Measurements from ENCODE around the gene CRHR2. TPM values are rescaled to one million over a fixed set of nuclear protein-coding genes. Genes with fewer than 3 reads are reported as not detected.

Gene CRHR2
- total and polyA plus RNA-seq, 3 experiments from 2014 or later, result not detected

GRCh38 chr7:30687604-30688003 lies 5.3 kb upstream of the CRHR2 start:
- DNase-seq, result no peak
- no peaks in the 10 kb centered on the region for H3K9me3 ChIP-seq (ENCODE audit: low read length)
- H3K27me3 Mint-ChIP-seq, result peaks cover 21 to 35% of the 10 kb centered on the region in 2 donors
- ChIA-PET CTCF (interaction anchor here (1.1 kb wide), 1 partner anchor 37 kb away, joined by 3 read pairs; no protein-coding TSS in a partner anchor), POLR2A (no interaction called here)
- H3K4me1 Mint-ChIP-seq, result peaks cover 3 to 8% (median 5%) of the 10 kb centered on the region in 3 donors
- H3K4me3 ChIP-seq (ENCODE audit: low read length), result no peak overlapping the region
- H3K27me3 ChIP-seq (ENCODE audit: insufficient read depth, low read length, poor library complexity, severe bottlenecking), result peaks cover 3% of the 10 kb centered on the region
- H3K4me1 ChIP-seq (ENCODE audit: insufficient read depth, low read length), result no peaks in the 10 kb centered on the region
- no peaks in the 10 kb centered on the region for H3K36me3 ChIP-seq (ENCODE audit: insufficient read depth, low read length)
- no peaks in the 10 kb centered on the region for H3K36me3 Mint-ChIP-seq
- no peak overlapping the region for H3K27ac ChIP-seq (ENCODE audit: low read depth, low read length)
- no peaks in the 10 kb centered on the region for H3K9me3 Mint-ChIP-seq
- no peak overlapping the region for H3K27ac Mint-ChIP-seq
- H3K4me3 Mint-ChIP-seq, result no peak overlapping the region

- POLR2A ChIA-PET, result no interaction called here
- Mint-ChIP-seq H3K27ac (no peak overlapping the region), H3K4me1 (peaks cover 11 to 16% (median 13%) of the 10 kb centered on the region in 3 donors), H3K36me3 (no peaks in the 10 kb centered on the region), H3K9me3 (no peaks in the 10 kb centered on the region), H3K4me3 (no peak overlapping the region), H3K27me3 (peaks cover 30 to 60% of the 10 kb centered on the region in 2 donors)
- no peaks in the 10 kb centered on the region for H3K9me3 ChIP-seq (ENCODE audit: low read length)
- H3K36me3 ChIP-seq (ENCODE audit: insufficient read depth, low read length), result no peaks in the 10 kb centered on the region
- no peak for DNase-seq
- CTCF ChIA-PET, result interaction anchor here (4.9 kb wide), 1 partner anchor 56 kb away, joined by 70 read pairs; no protein-coding TSS in a partner anchor
- peaks cover 23% of the 10 kb centered on the region for H3K27me3 ChIP-seq (ENCODE audit: insufficient read depth, low read length, poor library complexity, severe bottlenecking)
- peaks cover 8% of the 10 kb centered on the region for H3K4me1 ChIP-seq (ENCODE audit: insufficient read depth, low read length)
- H3K27ac ChIP-seq (ENCODE audit: low read depth, low read length), result no peak overlapping the region
- no peak overlapping the region for H3K4me3 ChIP-seq (ENCODE audit: low read length)
These were observed 2.1 kb upstream of the CRHR2 start for GRCh38 chr7:30684351-30684750.

GRCh38 chr7:30683816-30684215 lies 1.6 kb upstream of the CRHR2 start:
- DNase-seq, result no peak
- H3K4me3 ChIP-seq (ENCODE audit: low read length), result no peak overlapping the region
- Mint-ChIP-seq H3K27me3 (peaks cover 30 to 66% of the 10 kb centered on the region in 2 donors), H3K36me3 (no peaks in the 10 kb centered on the region), H3K4me1 (peaks cover 11 to 16% (median 13%) of the 10 kb centered on the region in 3 donors), H3K9me3 (no peaks in the 10 kb centered on the region), H3K27ac (no peak overlapping the region), H3K4me3 (peak overlapping the region in 3 of 7 donors; percentile 34 to 60 (median 34))
- peaks cover 8% of the 10 kb centered on the region for H3K4me1 ChIP-seq (ENCODE audit: insufficient read depth, low read length)
- no peaks in the 10 kb centered on the region for H3K36me3 ChIP-seq (ENCODE audit: insufficient read depth, low read length)
- H3K9me3 ChIP-seq (ENCODE audit: low read length), result no peaks in the 10 kb centered on the region
- ChIA-PET CTCF (interaction anchor here (1.1 to 4.9 kb wide), 3 partner anchors 24 to 56 kb away, joined by 3 to 70 read pairs (median 3); no protein-coding TSS in a partner anchor), POLR2A (no interaction called here)
- H3K27me3 ChIP-seq (ENCODE audit: insufficient read depth, low read length, poor library complexity, severe bottlenecking), result peaks cover 27% of the 10 kb centered on the region
- no peak overlapping the region for H3K27ac ChIP-seq (ENCODE audit: low read depth, low read length)

GRCh38 chr7:30683306-30683705 lies 1.1 kb upstream of the CRHR2 start:
- Mint-ChIP-seq H3K27me3 (peaks cover 33 to 71% of the 10 kb centered on the region in 2 donors), H3K4me1 (peaks cover 11 to 16% (median 13%) of the 10 kb centered on the region in 3 donors), H3K36me3 (no peaks in the 10 kb centered on the region), H3K9me3 (no peaks in the 10 kb centered on the region), H3K4me3 (peak overlapping the region in 4 of 7 donors; percentile 34 to 73 (median 62)), H3K27ac (no peak overlapping the region)
- Histone ChIP-seq H3K36me3 (ENCODE audit: insufficient read depth, low read length) (no peaks in the 10 kb centered on the region), H3K4me1 (ENCODE audit: insufficient read depth, low read length) (peaks cover 8% of the 10 kb centered on the region), H3K27ac (ENCODE audit: low read depth, low read length) (no peak overlapping the region), H3K27me3 (ENCODE audit: insufficient read depth, low read length, poor library complexity, severe bottlenecking) (peaks cover 27% of the 10 kb centered on the region), H3K9me3 (ENCODE audit: low read length) (no peaks in the 10 kb centered on the region), H3K4me3 (ENCODE audit: low read length) (no peak overlapping the region)
- DNase-seq, result no peak
- POLR2A ChIA-PET, result no interaction called here
- CTCF ChIA-PET, result interaction anchor here (0.9 to 4.9 kb wide), 8 partner anchors 9 to 62 kb away, joined by 3 to 70 read pairs (median 4); no protein-coding TSS in a partner anchor

GRCh38 chr7:30681815-30682211 lies 443 bp downstream of the CRHR2 start:
- Mint-ChIP-seq H3K9me3 (no peaks in the 10 kb centered on the region), H3K4me3 (peak overlapping the region; percentile 62 to 91 (median 77)), H3K27ac (no peak overlapping the region), H3K36me3 (no peaks in the 10 kb centered on the region), H3K4me1 (peaks cover 9 to 13% (median 13%) of the 10 kb centered on the region in 3 donors), H3K27me3 (peaks cover 38 to 76% of the 10 kb centered on the region in 2 donors)
- ChIA-PET CTCF (interaction anchor here (1.0 to 4.9 kb wide), 5 partner anchors 10 to 65 kb away, joined by 3 to 70 read pairs (median 7); no protein-coding TSS in a partner anchor), POLR2A (no interaction called here)
- Histone ChIP-seq H3K27me3 (ENCODE audit: insufficient read depth, low read length, poor library complexity, severe bottlenecking) (peaks cover 34% of the 10 kb centered on the region), H3K4me3 (ENCODE audit: low read length) (peak overlapping the region; percentile 19), H3K36me3 (ENCODE audit: insufficient read depth, low read length) (no peaks in the 10 kb centered on the region), H3K27ac (ENCODE audit: low read depth, low read length) (no peak overlapping the region), H3K9me3 (ENCODE audit: low read length) (no peaks in the 10 kb centered on the region), H3K4me1 (ENCODE audit: insufficient read depth, low read length) (peaks cover 8% of the 10 kb centered on the region)
- DNase-seq, result peak in 1 of 5 donors; percentile 4

- peaks cover 37% of the 10 kb centered on the region for H3K27me3 ChIP-seq (ENCODE audit: insufficient read depth, low read length, poor library complexity, severe bottlenecking)
These were observed 892 bp downstream of the CRHR2 start for GRCh38 chr7:30681331-30681797.

GRCh38 chr7:30679664-30680063 lies 2.6 kb downstream of the CRHR2 start:
- Histone ChIP-seq H3K36me3 (ENCODE audit: insufficient read depth, low read length) (no peaks in the 10 kb centered on the region), H3K9me3 (ENCODE audit: low read length) (no peaks in the 10 kb centered on the region), H3K27ac (ENCODE audit: low read depth, low read length) (no peak overlapping the region), H3K27me3 (ENCODE audit: insufficient read depth, low read length, poor library complexity, severe bottlenecking) (peaks cover 37% of the 10 kb centered on the region), H3K4me1 (ENCODE audit: insufficient read depth, low read length) (peaks cover 8% of the 10 kb centered on the region), H3K4me3 (ENCODE audit: low read length) (no peak overlapping the region)
- H3K4me1 Mint-ChIP-seq, result peaks cover 9 to 13% (median 13%) of the 10 kb centered on the region in 3 donors
- ChIA-PET CTCF (interaction anchor here (2.6 kb wide), 1 partner anchor 60 kb away, joined by 9 read pairs; no protein-coding TSS in a partner anchor), POLR2A (no interaction called here)
- no peaks in the 10 kb centered on the region for H3K36me3 Mint-ChIP-seq
- H3K27ac Mint-ChIP-seq, result no peak overlapping the region
- H3K4me3 Mint-ChIP-seq, result peak overlapping the region in 1 of 7 donors; percentile 14
- H3K27me3 Mint-ChIP-seq, result peaks cover 42 to 78% of the 10 kb centered on the region in 2 donors
- H3K9me3 Mint-ChIP-seq, result no peaks in the 10 kb centered on the region
- DNase-seq, result no peak

More at GRCh38 chr7:30681331-30681797, 892 bp downstream of the CRHR2 start:
- H3K27me3 Mint-ChIP-seq, result peaks cover 38 to 81% of the 10 kb centered on the region in 2 donors
- POLR2A ChIA-PET, result no interaction called here
- no peaks in the 10 kb centered on the region for H3K36me3 Mint-ChIP-seq
- H3K9me3 Mint-ChIP-seq, result no peaks in the 10 kb centered on the region
- H3K27ac Mint-ChIP-seq, result peak overlapping the region in 1 of 8 donors; percentile 6
- Histone ChIP-seq H3K36me3 (ENCODE audit: insufficient read depth, low read length) (no peaks in the 10 kb centered on the region), H3K4me3 (ENCODE audit: low read length) (peak overlapping the region; percentile 19), H3K4me1 (ENCODE audit: insufficient read depth, low read length) (peaks cover 8% of the 10 kb centered on the region), H3K9me3 (ENCODE audit: low read length) (no peaks in the 10 kb centered on the region), H3K27ac (ENCODE audit: low read depth, low read length) (no peak overlapping the region)
- DNase-seq, result no peak
- CTCF ChIA-PET, result interaction anchor here (1.0 to 1.8 kb wide), 2 partner anchors 45 to 65 kb away, joined by 3 to 11 read pairs; no protein-coding TSS in a partner anchor
- H3K4me3 Mint-ChIP-seq, result peak overlapping the region; percentile 62 to 85 (median 77)
- peaks cover 9 to 13% (median 13%) of the 10 kb centered on the region in 3 donors for H3K4me1 Mint-ChIP-seq

- peaks cover 43 to 69% of the 10 kb centered on the region in 2 donors for H3K27me3 Mint-ChIP-seq
- H3K4me1 Mint-ChIP-seq, result peaks cover 9 to 13% (median 13%) of the 10 kb centered on the region in 3 donors
These were observed 3.5 kb downstream of the CRHR2 start for GRCh38 chr7:30678805-30679204.

More at GRCh38 chr7:30678805-30679204, 3.5 kb downstream of the CRHR2 start:
- peaks cover 8% of the 10 kb centered on the region for H3K4me1 ChIP-seq (ENCODE audit: insufficient read depth, low read length)
- peaks cover 37% of the 10 kb centered on the region for H3K27me3 ChIP-seq (ENCODE audit: insufficient read depth, low read length, poor library complexity, severe bottlenecking)
- H3K27ac ChIP-seq (ENCODE audit: low read depth, low read length), result no peak overlapping the region
- DNase-seq, result no peak
- no peak overlapping the region for H3K4me3 ChIP-seq (ENCODE audit: low read length)
- H3K36me3 ChIP-seq (ENCODE audit: insufficient read depth, low read length), result no peaks in the 10 kb centered on the region
- Mint-ChIP-seq H3K36me3 (no peaks in the 10 kb centered on the region), H3K4me3 (no peak overlapping the region), H3K9me3 (no peaks in the 10 kb centered on the region), H3K27ac (no peak overlapping the region)
- CTCF ChIA-PET, result interaction anchor here (2.6 kb wide), 1 partner anchor 61 kb away, joined by 9 read pairs; no protein-coding TSS in a partner anchor
- no peaks in the 10 kb centered on the region for H3K9me3 ChIP-seq (ENCODE audit: low read length)
- POLR2A ChIA-PET, result no interaction called here
